K562 (cell line): Measurements from ENCODE around the gene LUC7L3. TPM values are rescaled to one million over a fixed set of nuclear protein-coding genes. Genes with fewer than 3 reads are reported as not detected.

Experiments used
- ATAC-seq: fragments of 200-7000 bp; cut with Tn5 transposase; 3 replicates; pipeline ENCODE4 v1.9.1; 2020; ENCODE audit warnings: moderate library complexity
- BruUV-seq: library from RNA; stranded (reverse); fragments of 400-500 nt; replicated peaks from 2 replicates; lab custom pipeline; 2021; lab: Mats Ljungman, UMichigan
- CTCF ChIA-PET: fragments of 300-600 bp; formaldehyde crosslinking; extraction: SDS; loops from one replicate; lab custom pipeline; 2021; ENCODE audit warnings: low intra/inter-chr PET ratio; lab: Yijun Ruan, JAX
- POLR2A ChIA-PET: fragments of 300-600, 350-650 bp; sonication (Branson Sonifier 250); formaldehyde crosslinking; extraction: SDS; loops from one replicate; lab custom pipeline; 2021; ENCODE audit warnings: antibody characterized with exemption, inconsistent platforms; lab: Yijun Ruan, JAX
- DNase-seq, 4 experiments: peaks; one replicate each; pipeline versions ENCODE4 v3.0.0 to v3.0.0-alpha.2; 2011 to 2018; ENCODE audit warnings: low spot score in 3 of 4, mixed read lengths in 3 of 4; ENCODE audit errors: extremely low read depth in 1 of 4
- FAIRE-seq: peaks from 2 replicates; lab custom pipeline; 2011; peaks lifted over from hg19 to GRCh38; lab: Jason Lieb, UNC
- H2AFZ ChIP-seq: 2 replicates; pipeline ENCODE4 v1.6.0; 2011; ENCODE audit warnings: low read depth, low read length, control low read depth, inconsistent platforms
- H3K27ac ChIP-seq: fragments of 200-600 bp; 3 replicates; pipeline ENCODE4 v1.8.0; 2011; ENCODE audit warnings: low read depth, mild to moderate bottlenecking, control low read depth, inconsistent platforms, low read length, moderate library complexity, mixed read lengths; ENCODE audit errors: extremely low read depth
- H3K27me3 ChIP-seq, 2 experiments: fragments of 300-600 bp in 1 of 2; 2 replicates in 1 of 2; 3 replicates in 1 of 2; pipeline versions ENCODE4 v1.6.0 to v1.8.0; 2011; ENCODE audit warnings: inconsistent platforms in 2 of 2, low read length in 2 of 2, mild to moderate bottlenecking in 1 of 2, mixed read lengths in 1 of 2, moderate library complexity in 1 of 2; ENCODE audit not compliant: control insufficient read depth in 2 of 2, insufficient read depth in 2 of 2
- H3K36me3 ChIP-seq: fragments of 300-600 bp; 3 replicates; pipeline ENCODE4 v1.8.0; 2011; ENCODE audit warnings: mild to moderate bottlenecking, low read length, inconsistent platforms; ENCODE audit not compliant: control insufficient read depth, insufficient read depth
- H3K4me1 ChIP-seq, 2 experiments: fragments of 200-600 bp in 1 of 2; replicated peaks in 1 of 2; 2 replicates in 1 of 2; 3 replicates in 1 of 2; pipeline versions ENCODE4 v1.5.1 to v1.8.0; 2011; ENCODE audit warnings: inconsistent platforms in 2 of 2, low read length in 2 of 2, mild to moderate bottlenecking in 1 of 2, mixed read lengths in 1 of 2, moderate library complexity in 1 of 2; ENCODE audit not compliant: control insufficient read depth in 2 of 2, insufficient read depth in 2 of 2
- H3K4me2 ChIP-seq: 2 replicates; pipeline ENCODE4 v1.6.1; 2011; ENCODE audit warnings: low read length, control low read depth, inconsistent platforms, mixed read lengths; ENCODE audit not compliant: insufficient read depth
- H3K4me3 ChIP-seq: fragments of 200-600 bp; sonication (generic), shearing (Covaris generic); 2 replicates; pipeline ENCODE4 v1.5.1; 2016; ENCODE audit warnings: control low read depth, inconsistent platforms
- H3K79me2 ChIP-seq: fragments of 200-600 bp; 3 replicates; pipeline ENCODE4 v1.8.0; 2011; ENCODE audit warnings: low read length, inconsistent platforms; ENCODE audit not compliant: control insufficient read depth, insufficient read depth
- H3K9ac ChIP-seq, 2 experiments: 2 replicates each; pipeline versions ENCODE4 v1.6.0 to v1.6.1; 2011; ENCODE audit warnings: low read depth in 2 of 2, low read length in 2 of 2, control low read depth in 1 of 2, inconsistent platforms in 1 of 2, mild to moderate bottlenecking in 1 of 2, mixed read lengths in 1 of 2; ENCODE audit not compliant: insufficient read depth in 1 of 2
- H3K9me1 ChIP-seq: one replicate; pipeline ENCODE4 v1.6.0; 2011; ENCODE audit warnings: inconsistent platforms, mild to moderate bottlenecking, low read length, moderate library complexity; ENCODE audit not compliant: control insufficient read depth, insufficient read depth
- H3K9me3 ChIP-seq: replicated peaks from 2 replicates; pipeline ENCODE4 v1.5.1; 2011; ENCODE audit warnings: low read depth, low read length, inconsistent platforms; ENCODE audit not compliant: control insufficient read depth, insufficient read depth
- H4K20me1 ChIP-seq: replicated peaks from 2 replicates; pipeline ENCODE4 v1.6.1; 2011; ENCODE audit warnings: low read length, inconsistent platforms, mixed read lengths; ENCODE audit not compliant: control insufficient read depth, insufficient read depth
- ATF1 ChIP-seq, 2 experiments: fragments of 450-650 bp in 1 of 2; IDR thresholded peaks; 2 replicates each; pipeline ENCODE4 v1.6.1; 2016; ENCODE audit warnings: missing compliant biosample characterization in 1 of 2, missing genetic modification characterization in 1 of 2
- BCOR ChIP-seq: fragments of 450-650 bp; IDR thresholded peaks from 2 replicates; pipeline ENCODE4 v1.6.1; 2016
- BRD9 ChIP-seq: fragments of 450-650 bp; IDR thresholded peaks from 2 replicates; pipeline ENCODE4 v1.6.1; 2018; ENCODE audit warnings: low read depth; ENCODE audit not compliant: partially characterized antibody
- CCAR2 ChIP-seq: fragments of 200-400 bp; formaldehyde crosslinking; IDR thresholded peaks from 2 replicates; pipeline ENCODE4 v1.6.1; 2017; ENCODE audit warnings: mild to moderate bottlenecking, low read depth, low read length
- NCOA4 ChIP-seq: fragments of 450-650 bp; IDR thresholded peaks from 2 replicates; pipeline ENCODE4 v1.6.1; 2018; ENCODE audit warnings: mild to moderate bottlenecking; ENCODE audit not compliant: partially characterized antibody
- PHB2 ChIP-seq: fragments of 450-650 bp; IDR thresholded peaks from 2 replicates; pipeline ENCODE4 v1.6.1; 2017; ENCODE audit warnings: low read depth
- POLR3G ChIP-seq: IDR thresholded peaks from 2 replicates; pipeline ENCODE4 v1.6.1; 2011; ENCODE audit not compliant: insufficient read length, insufficient replicate concordance; ENCODE audit errors: extremely low read depth
- SAP30 ChIP-seq: fragments of 200-600 bp; sonication (generic); IDR thresholded peaks from 2 replicates; pipeline ENCODE4 v1.6.1; 2012; ENCODE audit warnings: borderline replicate concordance, low read depth, mild to moderate bottlenecking, moderate library complexity, low read length, control low read depth, inconsistent platforms; ENCODE audit not compliant: insufficient read depth, poor library complexity, severe bottlenecking
- SIX5 ChIP-seq, 2 experiments: IDR thresholded peaks; 2 replicates each; pipeline ENCODE4 v1.6.1; 2011; ENCODE audit warnings: low read length in 2 of 2, borderline replicate concordance in 1 of 2, low read depth in 1 of 2, mild to moderate bottlenecking in 1 of 2, moderate library complexity in 1 of 2; ENCODE audit not compliant: insufficient read depth in 1 of 2
- SMAD4 ChIP-seq: fragments of 250-450 bp; sonication (Bioruptor Pico); conservative IDR thresholded peaks from 2 replicates; pipeline ENCODE4 v1.8.0; 2021; ENCODE audit warnings: inconsistent platforms, mild to moderate bottlenecking, moderate library complexity
- TCF7L2 ChIP-seq: fragments of 150-350 bp; IDR thresholded peaks from 2 replicates; pipeline ENCODE4 v1.6.1; 2016; ENCODE audit warnings: low read depth, mild to moderate bottlenecking, low read length, moderate library complexity
- XRCC4 ChIP-seq: IDR thresholded peaks from one replicate; pipeline ENCODE4 v1.6.1; 2011; ENCODE audit not compliant: insufficient read depth, insufficient read length; ENCODE audit errors: extremely low read depth
- ZNF778 ChIP-seq: fragments of 450-650 bp; formaldehyde crosslinking; IDR thresholded peaks from 2 replicates; pipeline ENCODE4 v1.4.0; 2020; ENCODE audit warnings: mild to moderate bottlenecking, moderate library complexity
- ZNF785 ChIP-seq: fragments of 250-450 bp; sonication (Bioruptor Pico); IDR thresholded peaks from 2 replicates; pipeline ENCODE4 v1.4.0; 2020; ENCODE audit warnings: mild to moderate bottlenecking
- WGBS: fragments of 100-300 bp; shearing (Covaris generic); methylation state at CpG from one replicate; pipeline ENCODE4 v1.1.6; 2016; ENCODE audit warnings: low coverage, mixed read lengths; ENCODE audit not compliant: insufficient coverage; ENCODE audit errors: missing lambda C conversion rate; 5-methylcytosine and 5-hydroxymethylcytosine counted together
- in situ Hi-C: fragments of 300-500 bp; cut with MboI; formaldehyde crosslinking; loops from 4 replicates; pipeline ENCODE4 v1.15.0; 2018; ENCODE audit warnings: inconsistent platforms, mixed read lengths
- intact Hi-C: fragments of 100-400 bp; cut with micrococcal nuclease; formaldehyde crosslinking; loops from 2 replicates; pipeline ENCODE4 v1.14.2; 2022
- polyA plus RNA-seq, 8 experiments: library from polyadenylated mRNA; depleted of rRNA in 4 of 8; stranded (reverse) in 5 of 8; unstranded in 3 of 8; fragments of >200 nt; fragmentation: Nextera tagmentation in 2 of 8; fragmentation: Illumina TruSeq in 1 of 8; extraction: Ambion mirVana in 2 of 8; extraction: Trizol in 1 of 8; gene quantifications; 2 replicates each; pipeline versions ENCODE4 v1.2.1 to v1.2.3, GENCODE V29; 2011 to 2014; ENCODE audit warnings: inconsistent platforms in 1 of 8, missing spikeins in 1 of 8
- total RNA-seq, 7 experiments: library from RNA; depleted of rRNA in 6 of 7; stranded (reverse); fragments of >200 nt in 6 of 7; fragmentation: Illumina TruSeq in 2 of 7; extraction: Trizol in 2 of 7; gene quantifications; 2 replicates each; pipeline versions ENCODE4 v1.2.1 to v1.2.3, GENCODE V29; 2011 to 2021; ENCODE audit warnings: low replicate concordance in 1 of 7
- TF ChIP-seq, protein P1 (sequence below): sonication (generic); formaldehyde crosslinking; IDR thresholded peaks from 2 replicates; pipeline ENCODE4 v1.8.0; 2023; ENCODE audit warnings: mild to moderate bottlenecking, missing genetic modification reagents
- TF ChIP-seq, protein P2 (sequence below): fragments of 250-450 bp; sonication (Bioruptor Pico); IDR thresholded peaks from 2 replicates; pipeline ENCODE4 v1.9.0; 2021; ENCODE audit warnings: mild to moderate bottlenecking

The LUC7L3 gene
- total and polyA plus RNA-seq, 9 of the 15 experiments (the other 6 are each of a cell fraction or from before 2014, with no cell fraction given): 80.8 to 284 (median 127) TPM

GRCh38 chr17:50677851-50678375 lies 41.5 kb upstream of the LUC7L3 start:
- no TSS peak for BruUV-seq
- FAIRE-seq (no peak), ATAC-seq (no peak), DNase-seq (no peak)
- intact Hi-C loops: no loop called here
- Histone ChIP-seq H3K9me3 (no peaks in the 10 kb centered on the region), H2AFZ (no peak overlapping the region), H3K4me1 (peaks cover 0 to 16% of the 10 kb centered on the region in 2 experiments; a peak in 3 of 5 replicates), H3K79me2 (no peaks in the 10 kb centered on the region), H3K4me2 (no peak overlapping the region), H3K4me3 (no peak overlapping the region), H3K36me3 (no peaks in the 10 kb centered on the region), H4K20me1 (no peaks in the 10 kb centered on the region), H3K9ac (0 out of 4 replicates have a peak overlapping the region, but pooled peaks of 1 of the 2 experiments have one; percentile 28), H3K27me3 (peaks cover 5 to 58% of the 10 kb centered on the region in 2 experiments; a peak in 4 of 5 replicates), H3K27ac (no peak overlapping the region), H3K9me1 (no peaks in the 10 kb centered on the region)
- in situ Hi-C loops: loop anchor here (5.0 kb wide), 1 partner anchor 191 kb away; no protein-coding TSS in a partner anchor
- POLR2A ChIA-PET: no interaction called here
- 15% methylated on average over 11 of the region's 12 CpGs for WGBS
- CTCF ChIA-PET: no interaction called here
- TF ChIP-seq BCOR: no peak
- no peak for TF ChIP-seq BRD9
- TF ChIP-seq ATF1 (CRISPR knock-in tag; IDR thresholded peaks at IDR 0.05): no peak
- TF ChIP-seq ATF1 (tag; IDR thresholded peaks at IDR 0.05): no peak
- TF ChIP-seq XRCC4: no peak
- TF ChIP-seq, protein P1, sequence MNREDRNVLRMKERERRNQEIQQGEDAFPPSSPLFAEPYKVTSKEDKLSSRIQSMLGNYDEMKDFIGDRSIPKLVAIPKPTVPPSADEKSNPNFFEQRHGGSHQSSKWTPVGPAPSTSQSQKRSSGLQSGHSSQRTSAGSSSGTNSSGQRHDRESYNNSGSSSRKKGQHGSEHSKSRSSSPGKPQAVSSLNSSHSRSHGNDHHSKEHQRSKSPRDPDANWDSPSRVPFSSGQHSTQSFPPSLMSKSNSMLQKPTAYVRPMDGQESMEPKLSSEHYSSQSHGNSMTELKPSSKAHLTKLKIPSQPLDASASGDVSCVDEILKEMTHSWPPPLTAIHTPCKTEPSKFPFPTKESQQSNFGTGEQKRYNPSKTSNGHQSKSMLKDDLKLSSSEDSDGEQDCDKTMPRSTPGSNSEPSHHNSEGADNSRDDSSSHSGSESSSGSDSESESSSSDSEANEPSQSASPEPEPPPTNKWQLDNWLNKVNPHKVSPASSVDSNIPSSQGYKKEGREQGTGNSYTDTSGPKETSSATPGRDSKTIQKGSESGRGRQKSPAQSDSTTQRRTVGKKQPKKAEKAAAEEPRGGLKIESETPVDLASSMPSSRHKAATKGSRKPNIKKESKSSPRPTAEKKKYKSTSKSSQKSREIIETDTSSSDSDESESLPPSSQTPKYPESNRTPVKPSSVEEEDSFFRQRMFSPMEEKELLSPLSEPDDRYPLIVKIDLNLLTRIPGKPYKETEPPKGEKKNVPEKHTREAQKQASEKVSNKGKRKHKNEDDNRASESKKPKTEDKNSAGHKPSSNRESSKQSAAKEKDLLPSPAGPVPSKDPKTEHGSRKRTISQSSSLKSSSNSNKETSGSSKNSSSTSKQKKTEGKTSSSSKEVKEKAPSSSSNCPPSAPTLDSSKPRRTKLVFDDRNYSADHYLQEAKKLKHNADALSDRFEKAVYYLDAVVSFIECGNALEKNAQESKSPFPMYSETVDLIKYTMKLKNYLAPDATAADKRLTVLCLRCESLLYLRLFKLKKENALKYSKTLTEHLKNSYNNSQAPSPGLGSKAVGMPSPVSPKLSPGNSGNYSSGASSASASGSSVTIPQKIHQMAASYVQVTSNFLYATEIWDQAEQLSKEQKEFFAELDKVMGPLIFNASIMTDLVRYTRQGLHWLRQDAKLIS (CRISPR knock-in tag): no peak
- TF ChIP-seq POLR3G: no peak
- TF ChIP-seq SAP30: no peak
- TF ChIP-seq CCAR2: no peak
- TF ChIP-seq ZNF778 (CRISPR knock-in tag): no peak
- no peak for TF ChIP-seq ZNF785
- TF ChIP-seq, protein P2, sequence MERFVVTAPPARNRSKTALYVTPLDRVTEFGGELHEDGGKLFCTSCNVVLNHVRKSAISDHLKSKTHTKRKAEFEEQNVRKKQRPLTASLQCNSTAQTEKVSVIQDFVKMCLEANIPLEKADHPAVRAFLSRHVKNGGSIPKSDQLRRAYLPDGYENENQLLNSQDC (CRISPR knock-in tag): no peak
- no peak for TF ChIP-seq TCF7L2
- TF ChIP-seq SMAD4 (CRISPR knock-in tag): no peak
- TF ChIP-seq NCOA4: no peak
- no peak for TF ChIP-seq SIX5 (IDR thresholded peaks at IDR 0.05; ENCODE audit: borderline replicate concordance in 1 of 2, insufficient read depth in 1 of 2, low read depth in 1 of 2, low read length in 2 of 2)
- no peak for TF ChIP-seq PHB2
